Upper lobe of left lung (tissue), 4 donors: ENCODE measurements around the gene CYFIP1.

Experiments used
- CTCF ChIP-seq, 6 experiments: fragments of 450-650 bp in 4 of 6; fragments of 200-600 bp in 2 of 6; sonication (generic) in 2 of 6; IDR thresholded peaks; one replicate each; pipeline ENCODE4 v1.5.1; 2016 to 2019; ENCODE audit warnings: antibody characterized with exemption in 6 of 6
- EP300 ChIP-seq, 4 donors: sonication (generic); formaldehyde crosslinking; IDR thresholded peaks; one replicate each; pipeline ENCODE4 v1.5.1; 2017; ENCODE audit warnings: antibody characterized with exemption in 4 of 4, control low read depth in 2 of 4
- POLR2AphosphoS5 ChIP-seq, 2 donors: sonication (generic); formaldehyde crosslinking; IDR thresholded peaks; one replicate each; pipeline ENCODE4 v1.5.1; 2017; ENCODE audit warnings: antibody characterized with exemption in 2 of 2

- TF ChIP-seq POLR2AphosphoS5 (IDR thresholded peaks at IDR 0.05) (no peak), CTCF (IDR thresholded peaks at IDR 0.05) (no peak), EP300 (IDR thresholded peaks at IDR 0.05) (no peak)
Observed at GRCh38 chr15:22918596-22919140, 61.5 kb downstream of the CYFIP1 start.
